GM10266 (cell line): ENCODE measurements around the gene C1GALT1.
"Not testable (repeated sequence)": the region's sequence is repeated elsewhere in the genome, so short reads cannot be mapped to it uniquely, and the experiment has no call there.

Experiments
- DNase-seq: peaks from one replicate; pipeline ENCODE4 v3.0.0; 2012; ENCODE audit errors: extremely low spot score
- CTCF ChIP-seq: IDR thresholded peaks from 2 replicates; pipeline ENCODE4 v1.5.1; 2012; ENCODE audit warnings: mild to moderate bottlenecking, low read depth; ENCODE audit not compliant: control insufficient read depth, insufficient read depth; ENCODE audit errors: missing control alignments

The C1GALT1 gene

GRCh38 chr7:7237978-7238267 lies 55.6 kb downstream of the C1GALT1 start:
- no peak for TF ChIP-seq CTCF
- DNase-seq = no peak

GRCh38 chr7:7239346-7239745 lies 57.0 kb downstream of the C1GALT1 start:
- no peak for TF ChIP-seq CTCF
- DNase-seq = no peak

GRCh38 chr7:7242899-7243298 lies 60.6 kb downstream of the C1GALT1 start:
- DNase-seq = no peak
- no peak for TF ChIP-seq CTCF

GRCh38 chr7:7245233-7245632 lies 62.9 kb downstream of the C1GALT1 start:
- not testable (repeated sequence) for DNase-seq

- TF ChIP-seq CTCF = no peak
Measured at GRCh38 chr7:7246223-7246622, 63.9 kb downstream of the C1GALT1 start.

GRCh38 chr7:7247658-7248057 lies 65.3 kb downstream of the C1GALT1 start:
- no peak for TF ChIP-seq CTCF
- DNase-seq = no peak

More at GRCh38 chr7:7246223-7246622, 63.9 kb downstream of the C1GALT1 start:
- no peak for DNase-seq

- no peak for DNase-seq
- no peak for TF ChIP-seq CTCF
Measured at GRCh38 chr7:7249814-7250213, 67.5 kb downstream of the C1GALT1 start.

GRCh38 chr7:7251742-7252141 lies 69.4 kb downstream of the C1GALT1 start:
- TF ChIP-seq CTCF = no peak
- DNase-seq = peak; percentile 29
